ENCODE results near the gene FLT1. TPM values are rescaled to one million over a fixed set of nuclear protein-coding genes. Genes with fewer than 3 reads are reported as not detected.

The FLT1 gene
- total RNA-seq, 1 donor from 2014 or later = 0.05 TPM

DNA sequence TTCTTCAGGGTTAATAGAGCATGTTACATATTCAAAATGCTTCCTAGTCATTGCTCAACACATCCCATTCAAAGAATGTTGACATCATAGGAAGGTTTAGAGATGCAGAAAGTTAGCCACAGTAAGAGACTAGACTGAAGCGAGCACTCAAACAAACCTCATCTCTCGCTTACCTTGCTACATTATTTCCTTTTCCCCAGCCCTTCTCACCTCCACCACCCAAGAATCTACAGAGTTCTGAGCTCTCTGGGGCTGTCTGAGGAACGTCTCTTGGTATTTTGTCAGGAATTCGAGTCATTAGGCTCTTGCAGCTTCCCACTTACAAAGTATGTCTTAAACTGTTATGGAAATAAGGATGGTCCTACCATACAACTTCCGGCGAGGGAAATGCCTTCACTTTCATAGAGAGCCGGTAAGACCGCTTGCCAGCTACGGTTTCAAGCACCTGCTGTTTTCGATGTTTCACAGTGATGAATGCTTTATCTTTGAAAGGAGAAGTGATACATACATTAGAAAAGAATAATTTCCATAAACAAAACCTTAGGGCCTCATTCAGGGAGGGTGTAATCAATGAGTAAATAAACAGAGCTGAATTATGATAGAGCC is 65.1 kb downstream of the FLT1 start:
- peak; percentile 9 for DNase-seq (ENCODE audit: low read depth)

DNA sequence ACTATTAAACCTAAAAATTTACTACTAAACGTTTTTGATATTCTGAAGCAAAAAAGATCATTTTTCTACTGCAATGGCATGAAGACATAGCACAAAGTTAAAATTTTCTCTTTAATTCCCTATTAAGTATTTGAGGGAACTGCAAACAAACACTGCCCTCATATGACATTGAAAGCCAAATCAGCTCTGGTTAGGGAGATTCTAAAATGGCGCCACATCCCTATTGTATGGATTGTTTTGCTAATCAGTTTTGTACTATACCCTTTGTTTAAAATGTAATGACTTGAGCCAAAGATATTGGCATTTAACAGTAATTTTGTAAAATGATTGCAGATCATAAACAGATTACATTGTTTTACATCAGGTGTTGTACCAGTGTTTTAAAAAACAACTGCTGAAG is 65.8 kb downstream of the FLT1 start:
- DNase-seq (ENCODE audit: low read depth) = no peak

DNA sequence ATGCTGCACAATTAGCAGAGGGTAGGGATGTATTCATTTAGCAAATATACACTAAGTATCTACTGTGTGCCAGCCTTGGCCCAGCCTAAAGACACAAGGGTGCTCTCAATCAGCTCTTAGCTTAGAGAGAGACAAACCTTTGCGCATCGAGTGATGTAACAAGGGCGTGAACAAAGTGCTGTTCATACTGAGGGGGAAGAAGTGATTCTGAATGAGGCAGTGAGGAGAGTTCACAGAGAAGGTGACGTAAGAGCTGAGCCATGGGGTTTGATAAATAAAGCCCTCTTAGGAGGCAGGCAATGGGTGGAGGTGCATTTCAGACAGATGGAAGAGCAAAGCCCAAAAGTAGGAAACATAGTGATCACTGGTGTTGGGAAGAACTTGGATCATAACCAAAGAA is 68.5 kb downstream of the FLT1 start:
- no peak for DNase-seq (ENCODE audit: low read depth)

DNA sequence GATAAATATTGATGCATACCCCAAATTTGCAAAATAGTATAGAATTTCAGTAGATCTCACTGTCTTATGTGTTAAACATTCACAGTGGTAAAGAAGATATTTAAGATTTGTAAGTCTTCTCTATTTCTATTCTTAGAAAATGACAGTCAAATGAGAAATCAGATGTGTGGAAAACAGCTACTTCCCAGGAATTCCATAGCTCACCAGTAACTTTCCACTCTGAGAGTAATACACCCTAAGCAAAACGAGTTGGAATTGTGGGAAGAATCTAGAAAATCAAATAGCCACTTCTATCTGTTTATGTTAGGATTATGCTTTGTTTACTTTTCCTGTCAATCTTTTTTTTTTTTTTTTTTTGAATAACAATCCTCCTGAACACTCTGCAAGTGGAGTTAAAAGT is 69.1 kb downstream of the FLT1 start:
- DNase-seq (ENCODE audit: low read depth) = no peak

DNA sequence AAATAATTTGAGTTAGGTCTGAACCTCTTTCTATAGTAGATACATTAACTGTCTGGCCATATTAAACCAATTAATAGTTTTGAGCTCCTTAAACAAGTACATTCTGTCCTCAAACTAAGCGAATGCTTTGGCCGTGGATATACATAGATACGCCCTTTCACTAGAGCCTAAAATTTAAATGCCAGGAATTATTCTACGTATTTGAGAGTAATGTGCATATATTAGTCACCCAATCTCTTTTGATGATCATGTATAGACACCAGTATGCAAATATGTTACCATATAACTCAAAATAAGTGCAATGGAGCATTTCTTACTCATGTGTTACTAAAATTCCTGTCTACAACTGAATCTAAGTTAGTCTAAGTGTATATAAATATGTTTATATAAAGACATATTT is 70.4 kb downstream of the FLT1 start:
- DNase-seq (ENCODE audit: low read depth) = no peak

DNA sequence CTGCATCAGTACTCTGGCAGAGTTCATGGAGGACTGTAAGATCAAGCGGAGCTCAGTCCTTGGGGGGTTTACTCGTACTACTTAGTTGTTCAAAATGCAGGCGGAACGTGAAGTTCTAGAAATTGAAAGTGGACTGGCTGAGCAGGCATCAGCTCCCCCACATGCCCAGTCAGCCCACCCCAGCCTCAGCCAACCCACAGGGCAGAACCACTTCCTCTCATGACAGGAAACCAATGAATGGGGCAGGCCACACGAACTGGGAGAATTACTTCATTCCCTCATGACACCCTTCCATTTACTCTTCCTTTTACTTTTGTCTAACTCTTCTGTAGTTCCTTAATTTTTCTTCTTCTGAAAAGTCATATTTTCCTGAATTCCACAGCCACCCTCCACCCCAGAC is 71.9 kb downstream of the FLT1 start:
- DNase-seq (ENCODE audit: low read depth) = no peak

DNA sequence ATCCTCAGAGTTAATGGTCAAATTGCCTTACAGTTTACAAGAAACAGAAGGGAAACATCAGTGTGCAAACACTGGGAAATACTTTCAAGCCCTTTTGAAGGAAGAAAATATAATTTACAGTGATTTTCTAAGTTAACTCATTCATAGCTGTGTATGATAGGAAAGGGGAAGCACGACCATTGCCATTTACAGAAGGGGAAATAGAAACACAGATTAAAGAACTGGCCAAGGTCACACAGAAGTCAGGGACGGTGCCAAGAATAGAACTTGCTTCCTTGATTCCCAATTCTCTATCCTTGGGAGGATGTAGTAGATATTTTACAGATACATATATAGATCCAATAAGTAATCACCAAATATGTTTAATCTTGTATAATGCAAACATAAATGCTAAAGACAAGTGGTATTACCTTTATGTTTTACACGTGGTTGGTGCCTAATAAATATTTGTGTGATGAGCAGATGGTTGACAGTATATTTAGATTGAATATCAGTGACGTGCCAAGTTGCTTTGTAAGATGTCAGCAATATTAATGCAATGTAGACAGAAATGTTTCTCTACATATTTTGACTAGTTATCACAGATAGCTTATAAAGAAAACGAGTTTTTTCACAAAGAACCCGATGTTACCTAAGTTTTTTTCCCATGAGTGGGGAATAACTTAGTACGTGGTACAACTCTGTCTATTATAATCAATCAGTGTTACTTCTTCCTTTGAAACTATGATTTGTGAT is 73.1 kb downstream of the FLT1 start:
- DNase-seq (ENCODE audit: low read depth) = no peak

DNA sequence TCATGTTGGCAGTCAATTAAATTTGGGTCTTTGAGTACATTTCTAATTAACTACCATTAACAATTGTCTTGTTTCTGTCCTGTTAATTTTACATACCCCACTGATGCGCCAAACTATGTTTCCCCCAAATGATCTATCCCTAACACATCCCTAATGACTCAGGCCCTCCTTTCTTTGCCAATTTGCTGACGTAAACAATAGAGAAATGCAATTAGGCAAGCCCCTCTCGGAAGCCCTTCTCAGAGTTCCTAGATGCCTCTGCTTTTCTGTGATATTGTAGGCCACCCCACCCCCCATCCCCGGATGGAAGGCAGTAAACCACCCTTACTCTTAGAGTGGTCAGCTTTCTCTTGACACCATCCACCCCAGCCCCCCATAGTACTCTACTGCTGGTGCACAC is 74.2 kb downstream of the FLT1 start:
- no peak for DNase-seq (ENCODE audit: low read depth)

DNA sequence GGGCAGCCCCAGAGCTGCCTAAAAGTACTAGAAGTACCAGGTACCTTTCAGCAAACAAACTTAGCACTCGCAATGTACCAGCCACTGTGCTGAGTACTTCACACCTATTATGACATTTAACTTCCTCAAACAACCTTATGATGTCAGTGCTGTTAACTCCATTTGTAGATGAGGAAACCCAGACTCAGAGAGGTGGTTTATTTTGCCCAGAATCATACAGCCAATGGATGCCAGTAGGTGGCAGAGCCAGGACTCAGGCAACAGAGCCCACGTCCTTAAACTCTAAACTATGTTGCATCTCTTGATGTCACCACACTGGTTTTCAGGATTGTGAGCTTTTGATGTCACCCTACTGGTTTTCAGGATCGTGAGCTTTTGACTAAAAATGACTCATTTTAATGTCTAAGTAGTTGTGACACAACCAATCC is 78.9 kb downstream of the FLT1 start:
- no peak for DNase-seq (ENCODE audit: low read depth)

DNA sequence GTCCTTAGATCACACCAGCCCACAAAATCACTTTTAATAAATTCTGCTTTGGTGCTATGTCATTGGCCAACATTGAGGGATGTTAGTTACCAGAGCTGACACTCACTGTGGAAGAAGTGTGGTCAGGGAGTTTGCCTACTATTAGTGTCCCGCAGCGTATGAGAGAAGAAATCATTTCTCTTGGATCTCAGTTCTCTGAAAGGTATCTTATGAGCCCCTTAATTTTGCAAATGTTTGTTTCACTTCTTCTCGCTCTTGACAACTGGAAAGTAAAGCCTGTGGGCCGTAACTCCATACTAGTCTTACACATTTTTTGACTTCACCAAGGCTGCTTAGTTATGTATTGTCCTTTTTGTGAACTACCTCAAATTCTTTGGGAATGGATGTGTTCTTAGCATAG is 80.9 kb downstream of the FLT1 start:
- no peak for DNase-seq (ENCODE audit: low read depth)

DNA sequence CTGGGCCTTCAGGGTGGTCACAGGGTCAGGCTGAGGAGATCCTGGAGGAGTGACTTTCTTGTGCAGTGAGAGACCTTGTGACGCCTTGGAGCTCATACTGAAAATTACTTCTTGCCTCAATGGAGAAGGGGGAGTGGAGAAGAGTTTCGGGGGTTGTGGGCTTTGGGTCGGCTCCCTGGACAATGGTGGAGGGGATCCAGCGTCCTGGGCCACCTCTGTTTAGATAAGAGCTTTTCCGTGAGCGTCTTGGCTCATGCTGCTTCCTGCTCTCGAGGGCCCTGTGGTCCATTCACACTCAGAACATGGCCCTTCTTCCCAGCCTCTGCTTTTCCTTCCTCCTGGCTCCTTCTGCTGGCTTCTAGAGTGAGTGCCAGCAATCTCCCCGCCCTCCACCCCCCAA is 81.9 kb downstream of the FLT1 start:
- DNase-seq (ENCODE audit: low read depth) = no peak

DNA sequence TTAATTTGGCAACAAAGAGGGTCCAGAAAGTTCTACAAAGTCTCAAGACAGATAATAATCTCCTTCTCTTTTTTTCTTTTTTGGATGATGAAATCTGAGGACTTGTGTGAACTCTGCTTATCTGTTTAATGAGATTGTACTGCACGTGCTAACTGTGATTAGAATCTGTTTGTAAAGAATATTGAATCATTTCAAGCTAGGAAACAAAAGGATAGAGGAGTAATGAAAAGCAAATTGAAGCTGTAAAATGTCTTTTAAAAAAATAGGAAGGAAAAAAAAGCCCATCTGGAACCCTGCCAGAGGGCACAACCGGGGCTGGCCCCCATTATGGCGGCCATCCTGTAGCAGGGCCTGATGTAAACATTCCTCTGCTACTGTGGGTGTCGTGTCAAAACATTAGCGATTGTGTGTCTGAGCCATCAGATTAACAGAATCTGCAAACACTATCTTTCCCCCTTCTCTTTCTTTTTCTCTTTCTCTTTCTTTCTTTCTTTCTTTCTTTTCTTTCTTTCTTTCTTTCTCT is 83.0 kb downstream of the FLT1 start:
- no peak for DNase-seq (ENCODE audit: low read depth)

DNA sequence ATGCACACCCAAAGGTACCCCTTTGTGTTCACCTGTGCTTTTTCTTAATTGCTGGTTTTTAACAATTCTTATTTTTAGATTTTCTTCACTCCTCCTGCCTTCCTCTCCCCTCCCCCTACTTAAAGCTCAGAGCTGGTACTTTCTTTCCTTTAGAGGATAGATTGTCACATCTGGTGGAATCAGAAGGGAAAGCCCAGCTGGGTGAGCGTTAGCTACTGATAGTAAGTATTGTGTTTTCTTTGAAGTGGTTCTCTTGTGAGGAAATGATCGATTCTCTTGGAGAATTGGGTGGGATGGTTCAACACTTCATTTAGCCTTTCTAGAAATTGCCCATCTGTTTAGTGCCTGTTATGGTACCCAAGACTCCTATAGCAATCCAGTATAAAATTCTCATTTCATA is 84.8 kb downstream of the FLT1 start:
- DNase-seq (ENCODE audit: low read depth) = no peak

DNA sequence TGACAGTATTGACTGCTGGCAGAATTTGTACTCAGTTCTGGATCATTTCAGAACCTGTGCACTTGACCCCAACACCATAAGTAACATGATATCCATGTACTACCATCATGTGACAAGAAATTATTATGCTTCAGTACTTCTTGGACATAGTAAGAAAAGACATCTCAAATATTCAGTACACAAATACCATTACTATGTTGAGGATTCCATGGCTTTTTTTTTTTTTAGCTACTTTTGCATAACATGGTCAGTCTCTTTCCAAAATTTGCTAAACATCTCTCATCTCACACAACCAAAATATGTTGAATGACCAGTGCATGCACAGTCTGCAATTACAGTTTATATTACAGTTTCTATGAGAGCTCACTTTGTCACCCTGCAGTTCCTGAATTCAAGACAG is 85.3 kb downstream of the FLT1 start:
- no peak for DNase-seq (ENCODE audit: low read depth)

DNA sequence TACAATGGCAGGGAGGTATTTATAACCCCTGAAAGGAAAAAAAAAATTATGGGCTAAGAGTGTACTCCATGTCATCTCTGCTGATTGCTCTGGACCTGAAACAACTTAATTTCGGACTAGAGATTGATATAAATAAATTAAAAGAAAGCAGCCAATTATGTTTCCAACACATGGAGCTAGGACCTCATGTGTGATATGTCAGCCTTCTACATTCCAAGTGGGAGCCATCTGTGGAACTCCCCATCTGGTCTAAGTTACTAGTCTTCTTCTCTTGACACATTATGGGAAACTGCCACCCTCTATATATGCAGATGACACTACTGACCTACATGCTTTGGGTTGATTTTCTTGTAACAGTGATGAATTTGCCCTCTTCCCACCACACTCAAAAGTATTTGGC is 86.1 kb downstream of the FLT1 start:
- DNase-seq (ENCODE audit: low read depth) = no peak

DNA sequence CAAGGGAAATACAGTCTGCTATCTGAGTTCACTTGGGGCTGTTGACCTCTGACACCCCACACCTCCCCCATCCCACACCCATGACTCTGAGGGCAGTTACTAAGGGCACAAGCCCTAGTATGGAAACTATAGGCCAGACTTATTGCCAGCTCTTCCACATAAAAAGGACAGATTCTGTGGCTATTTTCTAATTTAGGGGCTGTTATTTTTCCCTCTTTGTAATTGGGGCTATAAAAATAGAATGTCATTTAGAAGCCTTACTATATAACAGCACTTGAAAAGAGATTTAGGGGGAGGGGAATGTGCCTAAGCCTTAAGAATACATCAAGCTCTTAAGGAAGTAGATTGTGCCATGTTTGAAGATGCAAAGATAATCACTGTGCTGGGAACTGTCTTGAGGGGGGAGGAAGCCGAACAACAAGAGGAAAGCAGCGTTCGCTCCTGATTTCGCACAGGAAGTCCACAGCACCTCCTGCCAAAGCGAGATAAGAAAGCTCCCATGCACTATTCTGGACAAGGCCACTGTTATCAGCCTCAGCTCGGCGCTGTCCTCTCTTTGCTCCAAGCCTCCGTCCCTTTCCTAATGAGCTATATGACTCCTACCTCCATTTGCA is 86.6 kb downstream of the FLT1 start:
- DNase-seq (ENCODE audit: low read depth) = no peak

DNA sequence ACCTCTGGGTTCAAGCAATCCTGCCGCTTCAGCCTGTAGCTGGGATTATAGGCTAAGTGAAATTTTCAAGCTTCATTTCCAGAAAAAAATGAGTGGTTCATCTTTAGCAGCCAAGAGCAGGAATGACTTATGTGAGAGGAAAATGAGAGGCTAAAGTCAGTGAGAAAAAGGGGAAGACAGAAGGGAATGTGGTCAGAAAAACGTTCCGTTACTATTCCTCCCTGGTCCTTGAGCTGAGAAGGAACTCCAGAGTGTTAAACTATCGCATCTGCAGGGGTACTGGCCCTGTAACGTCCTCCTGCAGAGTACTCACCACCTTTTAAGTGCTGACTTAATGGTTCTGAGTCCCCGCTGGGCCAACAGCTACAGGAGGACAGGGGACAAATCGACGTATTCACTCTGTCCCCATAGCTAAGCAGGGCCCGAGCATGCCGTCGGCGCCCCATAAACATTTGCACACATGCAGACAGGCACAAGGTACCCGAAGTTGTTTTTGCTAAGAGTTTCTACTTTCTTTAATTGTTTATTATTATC is 88.1 kb downstream of the FLT1 start:
- DNase-seq (ENCODE audit: low read depth) = no peak

DNA sequence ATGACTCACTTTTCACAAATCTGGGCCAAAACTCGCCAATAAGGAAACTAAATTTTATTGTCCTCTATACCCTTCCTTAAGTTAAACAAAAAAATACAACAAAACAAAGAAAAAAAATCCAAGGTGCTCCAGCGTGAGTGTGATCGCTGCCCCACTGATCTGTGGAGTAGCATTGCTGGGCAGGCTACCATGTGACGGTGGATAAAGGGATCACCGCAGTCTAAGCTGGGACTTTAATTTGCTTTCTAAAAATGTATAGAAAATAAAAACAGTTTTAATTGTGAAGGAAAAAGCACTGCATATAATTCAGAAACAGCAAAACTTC is 92.9 kb downstream of the FLT1 start:
- DNase-seq (ENCODE audit: low read depth) = no peak

DNA sequence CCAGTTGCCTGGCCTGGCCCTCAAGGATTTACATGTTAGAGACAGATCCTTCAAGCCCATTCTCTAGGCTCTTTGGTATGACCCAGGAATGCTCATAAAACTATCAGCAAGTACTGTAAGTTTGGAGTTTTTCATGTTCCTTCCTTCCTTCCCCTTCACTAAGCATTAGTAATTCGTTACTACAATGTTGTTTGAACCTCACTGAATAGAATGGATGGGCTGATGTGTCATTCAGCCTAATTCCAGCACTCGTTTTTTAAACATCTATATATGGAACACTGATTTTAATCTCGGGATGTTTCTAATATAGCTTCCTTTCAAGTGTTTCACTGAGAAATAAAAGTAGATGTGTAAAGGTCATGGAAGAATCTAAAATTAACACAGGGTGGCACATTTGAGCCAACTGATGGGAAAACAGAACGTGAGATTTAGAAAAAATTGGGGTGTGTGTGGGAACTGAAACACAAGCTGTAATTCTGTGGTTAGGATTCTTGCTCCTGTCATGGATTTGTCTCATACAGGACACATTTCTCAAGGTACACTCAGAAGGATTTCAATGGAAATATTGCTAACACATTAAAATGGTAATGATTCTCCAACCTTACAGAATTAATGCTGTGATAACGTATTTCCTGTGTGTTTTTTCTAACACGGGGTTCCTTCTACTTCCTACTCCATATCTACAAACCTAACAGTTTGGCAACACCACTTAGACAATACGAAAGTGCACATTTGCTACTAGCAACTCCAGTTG is 93.4 kb downstream of the FLT1 start:
- DNase-seq (ENCODE audit: low read depth) = no peak

DNA sequence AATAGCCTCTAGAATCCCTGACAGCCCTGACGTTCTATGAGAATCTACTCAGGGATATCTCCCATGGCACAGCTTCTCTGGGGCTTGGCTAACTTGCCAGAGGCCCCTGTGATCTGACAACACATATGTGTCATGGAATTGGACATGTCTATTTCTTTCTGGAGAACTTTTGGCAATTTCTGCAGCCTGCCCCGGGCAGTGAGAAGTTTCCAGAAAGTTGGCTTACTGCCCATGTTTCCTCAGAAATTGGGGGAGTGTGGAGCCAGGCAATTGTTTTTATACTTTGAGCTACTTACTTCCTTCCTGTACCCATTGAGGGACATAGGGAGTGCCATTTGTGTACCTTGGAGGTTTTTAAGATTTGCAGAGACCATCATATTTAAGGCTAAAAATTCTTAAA is 98.9 kb downstream of the FLT1 start:
- DNase-seq (ENCODE audit: low read depth) = no peak

DNA sequence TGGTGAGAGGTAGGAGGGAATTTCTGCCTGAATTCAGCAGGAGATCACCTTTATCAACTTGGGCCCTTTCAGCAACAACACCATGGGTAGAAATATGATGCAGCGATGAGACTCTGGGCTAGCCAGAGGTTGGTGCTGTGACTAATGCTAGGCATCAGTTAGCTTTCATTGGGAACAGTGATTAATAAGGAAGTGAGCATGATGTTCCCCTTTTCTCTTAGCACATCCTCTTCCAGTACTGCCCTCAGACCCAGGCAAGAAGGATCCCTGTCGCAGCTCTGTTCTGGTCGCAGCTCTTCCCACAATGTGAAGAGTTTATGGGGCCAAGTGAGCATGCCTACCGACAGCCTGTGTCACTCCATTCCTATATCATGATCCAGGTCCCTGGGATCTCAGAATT is 100.5 kb downstream of the FLT1 start:
- no peak for DNase-seq (ENCODE audit: low read depth)

DNA sequence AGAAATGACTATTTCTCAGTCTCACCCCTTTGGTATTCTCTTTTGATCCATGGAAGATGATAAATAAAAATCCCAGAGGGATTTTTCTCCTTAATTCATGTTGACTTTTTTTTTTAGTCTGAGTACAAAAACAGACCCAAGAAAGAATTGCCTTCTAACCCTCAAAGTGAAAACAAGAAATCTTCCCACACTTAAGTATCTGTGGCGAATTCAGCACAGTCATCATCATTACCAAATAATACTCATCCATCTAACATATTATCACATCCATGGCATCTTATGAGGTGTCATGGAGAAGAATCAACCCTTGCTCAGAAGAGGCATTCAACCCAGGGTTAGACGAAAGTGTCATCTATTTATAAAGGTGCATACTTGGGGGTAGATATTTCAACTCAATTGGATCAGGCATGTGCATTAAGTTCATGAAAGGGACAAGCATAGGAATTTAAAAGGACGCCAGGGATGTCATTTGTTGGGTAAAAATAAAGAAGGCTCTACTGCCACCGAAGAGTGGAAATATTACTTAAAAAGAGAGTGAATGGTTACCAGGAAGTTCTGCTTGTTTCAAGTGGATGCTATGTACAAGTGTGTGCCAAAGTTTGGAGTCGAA is 101.9 kb downstream of the FLT1 start:
- no peak for DNase-seq (ENCODE audit: low read depth)

All from renal cortical epithelial cell (primary cell).